ENCODE data around the gene CCR7. TPM values are rescaled to one million over a fixed set of nuclear protein-coding genes. Genes with fewer than 3 reads are reported as not detected.
A peak's percentile ranks its signal among the peaks of the same experiment; 100 is the strongest.

The CCR7 gene
- total and polyA plus RNA-seq, 4 donors = 1.8 to 5.9 (median 3.0) TPM

DNA sequence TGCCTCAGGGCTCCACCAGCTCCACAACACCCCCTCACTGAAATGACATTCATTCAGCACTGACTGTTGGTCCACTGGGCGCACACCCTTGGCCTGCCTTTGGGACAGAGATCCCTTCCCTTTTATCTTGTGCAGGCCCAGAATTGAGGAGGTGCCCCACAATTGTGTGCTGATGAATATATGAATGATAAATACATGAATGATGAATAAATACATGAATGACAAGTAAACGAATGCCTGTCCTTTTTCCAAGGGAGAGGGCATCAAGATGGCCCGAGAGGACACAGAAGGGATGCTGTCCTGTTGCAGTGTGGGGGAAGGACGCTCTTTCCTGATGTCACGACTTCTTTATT is 5.7 kb downstream of the CCR7 start:
- Histone ChIP-seq H3K9me3 (ENCODE audit: control insufficient read depth in 4 of 4, insufficient read depth in 3 of 4, low read length in 3 of 4) (no peaks in the 10 kb centered on the region), H3K27ac (ENCODE audit: low read depth in 1 of 2, low read length in 1 of 2) (peak overlapping the region in 1 of 2 donors; percentile 65), H3K36me3 (ENCODE audit: control insufficient read depth in 4 of 4, insufficient read depth in 4 of 4, low read length in 4 of 4) (no peaks in the 10 kb centered on the region), H3K27me3 (ENCODE audit: control insufficient read depth in 3 of 3, insufficient read depth in 3 of 3, low read length in 2 of 3) (no peaks in the 10 kb centered on the region), H3K4me3 (no peak overlapping the region), H3K9ac (ENCODE audit: insufficient read depth in 1 of 2, low read length in 2 of 2) (no peak overlapping the region), H3K4me1 (ENCODE audit: control insufficient read depth in 5 of 5, insufficient read depth in 5 of 5, low read length in 5 of 5) (peaks cover 0 to 42% (median 24%) of the 10 kb centered on the region in 5 donors)
- 74 to 82% methylated on average over 5 of the region's 5 CpGs for WGBS, 2 donors
- TF ChIP-seq, protein P1, sequence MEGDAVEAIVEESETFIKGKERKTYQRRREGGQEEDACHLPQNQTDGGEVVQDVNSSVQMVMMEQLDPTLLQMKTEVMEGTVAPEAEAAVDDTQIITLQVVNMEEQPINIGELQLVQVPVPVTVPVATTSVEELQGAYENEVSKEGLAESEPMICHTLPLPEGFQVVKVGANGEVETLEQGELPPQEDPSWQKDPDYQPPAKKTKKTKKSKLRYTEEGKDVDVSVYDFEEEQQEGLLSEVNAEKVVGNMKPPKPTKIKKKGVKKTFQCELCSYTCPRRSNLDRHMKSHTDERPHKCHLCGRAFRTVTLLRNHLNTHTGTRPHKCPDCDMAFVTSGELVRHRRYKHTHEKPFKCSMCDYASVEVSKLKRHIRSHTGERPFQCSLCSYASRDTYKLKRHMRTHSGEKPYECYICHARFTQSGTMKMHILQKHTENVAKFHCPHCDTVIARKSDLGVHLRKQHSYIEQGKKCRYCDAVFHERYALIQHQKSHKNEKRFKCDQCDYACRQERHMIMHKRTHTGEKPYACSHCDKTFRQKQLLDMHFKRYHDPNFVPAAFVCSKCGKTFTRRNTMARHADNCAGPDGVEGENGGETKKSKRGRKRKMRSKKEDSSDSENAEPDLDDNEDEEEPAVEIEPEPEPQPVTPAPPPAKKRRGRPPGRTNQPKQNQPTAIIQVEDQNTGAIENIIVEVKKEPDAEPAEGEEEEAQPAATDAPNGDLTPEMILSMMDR (IDR thresholded peaks at IDR 0.05; ENCODE audit: control extremely low read depth, extremely low read depth) = no peak
- no peak for ATAC-seq (ENCODE audit: insufficient read depth, low FRiP score)
- no peak for DNase-seq

DNA sequence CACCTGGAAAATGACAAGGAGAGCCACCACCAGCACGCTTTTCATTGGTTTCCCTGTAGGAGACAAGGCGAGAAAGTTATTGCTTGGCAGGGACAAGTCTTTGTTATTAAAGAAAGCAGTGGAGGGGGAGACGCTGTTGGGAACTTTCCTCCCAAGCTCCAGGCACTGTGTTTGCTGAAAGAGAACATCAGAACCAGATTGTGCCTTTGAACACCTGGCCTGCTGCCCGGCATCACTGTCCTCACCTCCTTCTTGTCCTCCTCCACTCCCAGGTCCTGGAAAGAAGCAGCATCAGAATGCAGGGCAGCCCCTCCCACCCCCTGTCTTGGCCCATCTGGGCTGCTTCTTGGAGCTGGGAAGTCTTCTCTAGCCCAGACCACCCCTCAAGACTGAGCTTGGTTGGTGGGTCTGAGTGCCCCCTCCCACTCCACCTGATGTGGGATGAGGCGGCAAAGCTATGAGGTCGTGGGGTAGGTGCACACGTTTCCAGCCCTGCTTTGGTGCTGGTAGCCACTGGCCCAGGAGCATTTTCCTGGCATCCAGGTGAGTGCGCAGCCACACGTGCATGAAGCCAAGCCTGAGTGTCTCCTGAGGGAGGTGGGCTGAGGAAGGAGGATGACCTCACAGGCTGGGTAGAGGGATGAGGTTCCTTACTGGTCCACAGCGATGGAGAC is 6.2 kb downstream of the CCR7 start:
- Histone ChIP-seq H3K9ac (ENCODE audit: insufficient read depth in 1 of 2, low read length in 2 of 2) (no peak overlapping the region), H3K27me3 (ENCODE audit: control insufficient read depth in 3 of 3, insufficient read depth in 3 of 3, low read length in 2 of 3) (no peaks in the 10 kb centered on the region), H3K27ac (ENCODE audit: low read depth in 1 of 2, low read length in 1 of 2) (peak overlapping the region in 1 of 2 donors; percentile 2), H3K4me3 (no peak overlapping the region), H3K4me1 (ENCODE audit: control insufficient read depth in 5 of 5, insufficient read depth in 5 of 5, low read length in 5 of 5) (peaks cover 0 to 47% (median 29%) of the 10 kb centered on the region in 5 donors), H3K36me3 (ENCODE audit: control insufficient read depth in 4 of 4, insufficient read depth in 4 of 4, low read length in 4 of 4) (no peaks in the 10 kb centered on the region), H3K9me3 (ENCODE audit: control insufficient read depth in 4 of 4, insufficient read depth in 3 of 4, low read length in 3 of 4) (no peaks in the 10 kb centered on the region)
- TF ChIP-seq, protein P1 (IDR thresholded peaks at IDR 0.05; ENCODE audit: control extremely low read depth, extremely low read depth) = no peak
- ATAC-seq (ENCODE audit: insufficient read depth, low FRiP score) (no peak), DNase-seq (no peak)
- WGBS, 2 donors = 82 to 88% methylated on average over 10 of the region's 10 CpGs

DNA sequence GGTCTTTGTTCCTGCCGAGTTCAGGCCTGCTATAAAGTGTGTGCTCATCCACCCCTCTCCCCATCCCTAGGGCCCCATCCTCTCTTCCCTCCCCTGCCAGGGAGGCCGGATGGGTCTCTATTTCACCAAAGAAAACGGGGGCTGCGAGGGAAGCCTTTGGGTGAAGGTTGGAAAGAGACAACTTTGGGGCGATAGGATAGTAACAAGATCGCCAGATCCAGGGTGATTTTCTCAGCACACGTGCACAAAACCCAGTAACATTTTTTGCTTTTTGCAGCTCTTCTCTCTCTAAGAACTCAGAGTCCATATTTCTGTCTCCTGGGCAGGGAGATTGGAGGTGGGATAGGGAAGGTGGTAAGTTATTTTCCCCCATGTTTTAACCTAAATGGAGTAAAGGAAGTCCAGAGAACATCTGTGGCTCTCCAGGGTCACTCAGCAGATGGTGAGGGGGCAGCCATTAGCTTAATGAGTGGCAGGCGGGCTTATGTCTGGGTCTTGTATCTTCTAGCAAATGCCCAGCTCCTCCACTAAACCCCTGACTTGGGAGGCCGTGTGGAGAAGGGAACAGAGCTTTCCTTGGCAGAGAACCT is 6.9 kb downstream of the CCR7 start:
- H3K4me3 ChIP-seq = no peak overlapping the region

More for the DNA sequence above, 6.9 kb downstream of the CCR7 start:
- 84% methylated on average over 9 of the region's 9 CpGs for WGBS, 2 donors
- ATAC-seq (ENCODE audit: insufficient read depth, low FRiP score) = no peak
- Histone ChIP-seq H3K36me3 (ENCODE audit: control insufficient read depth in 4 of 4, insufficient read depth in 4 of 4, low read length in 4 of 4) (no peaks in the 10 kb centered on the region), H3K9me3 (ENCODE audit: control insufficient read depth in 4 of 4, insufficient read depth in 3 of 4, low read length in 3 of 4) (no peaks in the 10 kb centered on the region), H3K27ac (ENCODE audit: low read depth in 1 of 2, low read length in 1 of 2) (peak overlapping the region in 1 of 2 donors; percentile 65), H3K4me1 (ENCODE audit: control insufficient read depth in 5 of 5, insufficient read depth in 5 of 5, low read length in 5 of 5) (peaks cover 0 to 54% (median 35%) of the 10 kb centered on the region in 5 donors), H3K9ac (ENCODE audit: insufficient read depth in 1 of 2, low read length in 2 of 2) (no peak overlapping the region), H3K27me3 (ENCODE audit: control insufficient read depth in 3 of 3, insufficient read depth in 3 of 3, low read length in 2 of 3) (no peaks in the 10 kb centered on the region)
- DNase-seq = peak in 1 of 3 donors; percentile 31
- TF ChIP-seq, protein P1 (IDR thresholded peaks at IDR 0.05; ENCODE audit: control extremely low read depth, extremely low read depth) = no peak
